Caco-2 (cell line): ENCODE data around the gene NTN5. TPM values are rescaled to one million over a fixed set of nuclear protein-coding genes. Genes with fewer than 3 reads are reported as not detected.

Source experiments
- BruUV-seq: library from RNA; stranded (reverse); fragments of 400-500 nt; replicated peaks from 2 replicates; lab custom pipeline; 2021; lab: Mats Ljungman, UMichigan
- CTCF ChIA-PET: fragments of 300-600 bp; sonication (Branson Sonifier 250); formaldehyde crosslinking; loops from one replicate; lab custom pipeline; 2022; ENCODE audit warnings: antibody characterized with exemption; lab: Charles Lee
- POLR2A ChIA-PET: fragments of 300-600 bp; sonication (Branson Sonifier 250); formaldehyde crosslinking; loops from one replicate; lab custom pipeline; 2022; ENCODE audit warnings: antibody characterized with exemption; lab: Charles Lee
- DNase-seq, 2 experiments: peaks; one replicate each; pipeline versions ENCODE4 v3.0.0 to v3.0.0-alpha.2; 2020 to 2022
- H3K27me3 ChIP-seq: replicated peaks from 2 replicates; pipeline ENCODE4 v1.6.0; 2011; ENCODE audit warnings: low read length; ENCODE audit not compliant: control insufficient read depth, insufficient read depth
- H3K36me3 ChIP-seq: 2 replicates; pipeline ENCODE4 v1.5.1; 2011; ENCODE audit warnings: low read length; ENCODE audit not compliant: control insufficient read depth, insufficient read depth
- H3K4me1 ChIP-seq: fragments of 250-450 bp; sonication (Bioruptor Pico); 2 replicates; pipeline ENCODE4 v1.5.1; 2020; ENCODE audit warnings: mild to moderate bottlenecking
- H3K4me3 ChIP-seq: 2 replicates; pipeline ENCODE4 v1.5.1; 2011; ENCODE audit warnings: low read depth, mild to moderate bottlenecking, control low read depth, low read length
- H3K9me3 ChIP-seq: fragments of 250-450 bp; sonication (Bioruptor Pico); 2 replicates; pipeline ENCODE4 v1.5.1; 2020; ENCODE audit warnings: mild to moderate bottlenecking, moderate library complexity
- H3K27ac Mint-ChIP-seq: one replicate; pipeline ENCODE4 v1.8.0; 2022; ENCODE audit warnings: mixed read lengths; ENCODE audit not compliant: unreplicated experiment
- H3K27me3 Mint-ChIP-seq: one replicate; pipeline ENCODE4 v1.8.0; 2022; ENCODE audit warnings: mixed read lengths; ENCODE audit not compliant: insufficient read depth, unreplicated experiment
- H3K36me3 Mint-ChIP-seq: one replicate; pipeline ENCODE4 v1.8.0; 2022; ENCODE audit warnings: mild to moderate bottlenecking, mixed read lengths; ENCODE audit not compliant: insufficient read depth, unreplicated experiment
- H3K4me1 Mint-ChIP-seq: one replicate; pipeline ENCODE4 v1.8.0; 2022; ENCODE audit warnings: low read depth, mixed read lengths; ENCODE audit not compliant: unreplicated experiment
- H3K4me3 Mint-ChIP-seq: one replicate; pipeline ENCODE4 v1.8.0; 2022; ENCODE audit warnings: mild to moderate bottlenecking, moderate library complexity, mixed read lengths; ENCODE audit not compliant: unreplicated experiment
- H3K9me3 Mint-ChIP-seq: one replicate; pipeline ENCODE4 v1.8.0; 2022; ENCODE audit warnings: mixed read lengths; ENCODE audit not compliant: unreplicated experiment
- intact Hi-C: fragments of 100-400 bp; cut with micrococcal nuclease; formaldehyde crosslinking; loops from one replicate; pipeline ENCODE4 v1.10.0; 2022; ENCODE audit not compliant: unreplicated experiment
- total RNA-seq: library from RNA; stranded (reverse); gene quantifications from 2 replicates; pipeline ENCODE4 v1.2.3, GENCODE V29; 2022
- TF ChIP-seq, protein P1 (sequence below), 2 experiments: fragments of 200-600 bp in 1 of 2; IDR thresholded peaks; 1 replicate in 1 of 2; 2 replicates in 1 of 2; pipeline versions ENCODE4 v1.5.1 to v1.8.0; 2011 to 2022; ENCODE audit warnings: antibody characterized with exemption in 1 of 2, control low read depth in 1 of 2, inconsistent platforms in 1 of 2, low read depth in 1 of 2, low read length in 1 of 2, mild to moderate bottlenecking in 1 of 2, moderate library complexity in 1 of 2; ENCODE audit not compliant: insufficient read depth in 1 of 2, severe bottlenecking in 1 of 2, unreplicated experiment in 1 of 2

The NTN5 gene
- total RNA-seq, 1 experiment from 2014 or later = 0.34 TPM

DNA sequence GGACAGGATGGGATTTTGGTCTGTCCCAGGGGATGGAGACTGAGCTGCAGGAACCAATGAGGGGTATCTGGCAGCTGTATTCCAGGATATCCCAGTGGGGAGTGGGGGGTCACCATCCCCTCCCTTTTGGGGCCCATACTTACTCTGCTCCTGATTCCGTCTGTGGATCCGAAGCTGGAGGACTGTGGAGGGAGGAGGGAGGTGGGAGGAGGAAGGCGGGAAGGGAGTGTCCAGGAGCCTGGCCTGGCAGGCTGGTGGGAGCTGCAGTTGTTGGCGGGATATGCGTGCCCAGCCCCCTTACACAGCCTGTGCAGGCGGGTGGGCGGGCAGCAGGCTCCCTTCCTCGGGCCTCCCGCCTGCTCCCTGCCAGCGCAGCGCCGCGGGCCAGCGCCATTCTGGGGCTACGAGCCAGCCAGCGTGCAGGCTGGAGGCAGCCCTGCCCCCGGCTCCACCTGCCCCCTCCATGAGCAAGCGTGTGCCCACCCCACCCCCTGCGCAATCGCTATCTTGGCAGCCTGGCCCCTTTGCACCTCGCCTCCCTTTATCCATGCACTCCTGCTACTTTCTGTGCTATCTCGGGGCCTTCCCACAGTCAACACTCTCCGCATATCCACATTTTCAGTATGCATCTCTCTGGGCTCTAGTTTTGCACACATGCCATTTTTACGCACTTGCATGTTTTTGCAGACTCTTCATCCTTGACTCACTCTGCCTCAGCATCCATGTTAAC is 43.9 kb upstream of the NTN5 start:
- no peaks in the 10 kb centered on the region for H3K9me3 ChIP-seq
- peak overlapping the region; percentile 73 for H3K27ac Mint-ChIP-seq
- ChIA-PET CTCF (no interaction called here), POLR2A (interaction anchor here (0.6 kb wide), 2 partner anchors 176 to 1667 kb away, joined by 4 read pairs; no protein-coding TSS in a partner anchor)
- peak overlapping the region; percentile 7 for H3K4me3 Mint-ChIP-seq
- peaks cover 37% of the 10 kb centered on the region for H3K4me1 Mint-ChIP-seq
- H3K36me3 ChIP-seq = no peaks in the 10 kb centered on the region
- H3K4me1 ChIP-seq = peaks cover 23% of the 10 kb centered on the region
- no peaks in the 10 kb centered on the region for H3K9me3 Mint-ChIP-seq
- no peaks in the 10 kb centered on the region for H3K27me3 ChIP-seq
- peaks cover 46% of the 10 kb centered on the region for H3K36me3 Mint-ChIP-seq
- no peak overlapping the region for H3K4me3 ChIP-seq
- DNase-seq = no peak
- BruUV-seq = no TSS peak
- intact Hi-C loops = no loop called here
- TF ChIP-seq, protein P1, sequence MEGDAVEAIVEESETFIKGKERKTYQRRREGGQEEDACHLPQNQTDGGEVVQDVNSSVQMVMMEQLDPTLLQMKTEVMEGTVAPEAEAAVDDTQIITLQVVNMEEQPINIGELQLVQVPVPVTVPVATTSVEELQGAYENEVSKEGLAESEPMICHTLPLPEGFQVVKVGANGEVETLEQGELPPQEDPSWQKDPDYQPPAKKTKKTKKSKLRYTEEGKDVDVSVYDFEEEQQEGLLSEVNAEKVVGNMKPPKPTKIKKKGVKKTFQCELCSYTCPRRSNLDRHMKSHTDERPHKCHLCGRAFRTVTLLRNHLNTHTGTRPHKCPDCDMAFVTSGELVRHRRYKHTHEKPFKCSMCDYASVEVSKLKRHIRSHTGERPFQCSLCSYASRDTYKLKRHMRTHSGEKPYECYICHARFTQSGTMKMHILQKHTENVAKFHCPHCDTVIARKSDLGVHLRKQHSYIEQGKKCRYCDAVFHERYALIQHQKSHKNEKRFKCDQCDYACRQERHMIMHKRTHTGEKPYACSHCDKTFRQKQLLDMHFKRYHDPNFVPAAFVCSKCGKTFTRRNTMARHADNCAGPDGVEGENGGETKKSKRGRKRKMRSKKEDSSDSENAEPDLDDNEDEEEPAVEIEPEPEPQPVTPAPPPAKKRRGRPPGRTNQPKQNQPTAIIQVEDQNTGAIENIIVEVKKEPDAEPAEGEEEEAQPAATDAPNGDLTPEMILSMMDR (IDR thresholded peaks at IDR 0.05; ENCODE audit: insufficient read depth in 1 of 2, low read depth in 1 of 2, low read length in 1 of 2, severe bottlenecking in 1 of 2, unreplicated experiment in 1 of 2) = no peak
- H3K27me3 Mint-ChIP-seq = no peaks in the 10 kb centered on the region

DNA sequence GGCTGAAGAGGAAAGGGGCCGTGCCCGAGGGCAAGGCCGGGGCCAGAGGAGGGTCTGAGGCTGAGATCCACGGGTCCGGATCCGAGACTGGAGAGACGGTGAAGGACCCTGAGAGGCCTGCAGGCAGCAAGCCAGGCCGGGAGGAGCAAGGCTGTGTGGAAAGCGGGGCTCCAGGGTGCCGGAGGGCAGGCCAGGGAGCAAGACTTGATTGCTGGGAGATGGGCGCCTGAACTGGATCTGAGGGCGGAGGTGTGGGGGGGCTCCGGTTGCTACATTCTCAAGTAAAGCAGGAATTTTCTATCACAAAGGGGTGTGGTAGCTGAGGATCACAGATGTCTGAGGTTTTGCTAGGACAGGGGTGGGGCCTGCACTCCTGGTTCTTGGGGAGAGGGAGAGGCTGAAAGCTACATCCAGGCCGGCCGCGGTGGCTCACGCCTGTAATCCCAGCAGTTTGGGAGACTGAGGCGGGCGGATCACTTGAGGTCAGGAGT is 42.9 kb upstream of the NTN5 start:
- Histone ChIP-seq H3K27me3 (no peaks in the 10 kb centered on the region), H3K4me3 (no peak overlapping the region), H3K9me3 (peaks cover 4% of the 10 kb centered on the region; the same call in 1 of the 2 replicates), H3K4me1 (peaks cover 23% of the 10 kb centered on the region), H3K36me3 (no peaks in the 10 kb centered on the region)
- Mint-ChIP-seq H3K9me3 (no peaks in the 10 kb centered on the region), H3K4me3 (no peak overlapping the region), H3K4me1 (peaks cover 37% of the 10 kb centered on the region), H3K27me3 (no peaks in the 10 kb centered on the region), H3K27ac (peak overlapping the region; percentile 90), H3K36me3 (peaks cover 38% of the 10 kb centered on the region)
- POLR2A ChIA-PET = interaction anchor here (0.6 kb wide), 1 partner anchor 70 kb away, joined by 9 read pairs; no protein-coding TSS in a partner anchor
- CTCF ChIA-PET = interaction anchor here (0.7 kb wide), 1 partner anchor 569 kb away, joined by 6 read pairs; no protein-coding TSS in a partner anchor
- intact Hi-C loops = no loop called here
- DNase-seq = no peak
- TF ChIP-seq, protein P1 (IDR thresholded peaks at IDR 0.05; ENCODE audit: insufficient read depth in 1 of 2, low read depth in 1 of 2, low read length in 1 of 2, severe bottlenecking in 1 of 2, unreplicated experiment in 1 of 2) = no peak
- no TSS peak for BruUV-seq
